Subcutaneous abdominal adipose tissue (tissue), 5 donors: Measurements from ENCODE around the gene AEN.

Source experiments
- H3K27ac ChIP-seq: one replicate; pipeline ENCODE4 v1.7.0; 2013; ENCODE audit warnings: low read depth, mild to moderate bottlenecking, inconsistent platforms, low read length, moderate library complexity
- H3K27me3 ChIP-seq, 5 donors: one replicate each; pipeline ENCODE4 v1.7.0; 2013; ENCODE audit warnings: low read length in 5 of 5, inconsistent platforms in 1 of 5; ENCODE audit not compliant: control insufficient read depth in 5 of 5, insufficient read depth in 4 of 5
- H3K36me3 ChIP-seq, 5 donors: one replicate each; pipeline ENCODE4 v1.7.0; 2013; ENCODE audit warnings: low read length in 5 of 5; ENCODE audit not compliant: control insufficient read depth in 5 of 5, insufficient read depth in 5 of 5
- H3K4me1 ChIP-seq, 5 donors: one replicate each; pipeline ENCODE4 v1.7.0; 2013; ENCODE audit warnings: low read length in 5 of 5, mild to moderate bottlenecking in 3 of 5, moderate library complexity in 1 of 5; ENCODE audit not compliant: control insufficient read depth in 5 of 5, insufficient read depth in 5 of 5
- H3K4me3 ChIP-seq, 5 donors: one replicate each; pipeline ENCODE4 v1.7.0; 2013; ENCODE audit warnings: low read length in 5 of 5, low read depth in 1 of 5
- H3K9ac ChIP-seq, 5 donors: one replicate each; pipeline ENCODE4 v1.7.0; 2013; ENCODE audit warnings: low read length in 5 of 5, mild to moderate bottlenecking in 4 of 5, moderate library complexity in 3 of 5
- H3K9me3 ChIP-seq, 5 donors: one replicate each; pipeline ENCODE4 v1.7.0; 2013; ENCODE audit warnings: low read length in 5 of 5; ENCODE audit not compliant: control insufficient read depth in 5 of 5
- donor health status: healthy.
- donor health status: healthy.
- donor health status: healthy.
- donor health status: healthy.
- donor health status: healthy.

AEN gene, protein sequence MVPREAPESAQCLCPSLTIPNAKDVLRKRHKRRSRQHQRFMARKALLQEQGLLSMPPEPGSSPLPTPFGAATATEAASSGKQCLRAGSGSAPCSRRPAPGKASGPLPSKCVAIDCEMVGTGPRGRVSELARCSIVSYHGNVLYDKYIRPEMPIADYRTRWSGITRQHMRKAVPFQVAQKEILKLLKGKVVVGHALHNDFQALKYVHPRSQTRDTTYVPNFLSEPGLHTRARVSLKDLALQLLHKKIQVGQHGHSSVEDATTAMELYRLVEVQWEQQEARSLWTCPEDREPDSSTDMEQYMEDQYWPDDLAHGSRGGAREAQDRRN

DNA sequence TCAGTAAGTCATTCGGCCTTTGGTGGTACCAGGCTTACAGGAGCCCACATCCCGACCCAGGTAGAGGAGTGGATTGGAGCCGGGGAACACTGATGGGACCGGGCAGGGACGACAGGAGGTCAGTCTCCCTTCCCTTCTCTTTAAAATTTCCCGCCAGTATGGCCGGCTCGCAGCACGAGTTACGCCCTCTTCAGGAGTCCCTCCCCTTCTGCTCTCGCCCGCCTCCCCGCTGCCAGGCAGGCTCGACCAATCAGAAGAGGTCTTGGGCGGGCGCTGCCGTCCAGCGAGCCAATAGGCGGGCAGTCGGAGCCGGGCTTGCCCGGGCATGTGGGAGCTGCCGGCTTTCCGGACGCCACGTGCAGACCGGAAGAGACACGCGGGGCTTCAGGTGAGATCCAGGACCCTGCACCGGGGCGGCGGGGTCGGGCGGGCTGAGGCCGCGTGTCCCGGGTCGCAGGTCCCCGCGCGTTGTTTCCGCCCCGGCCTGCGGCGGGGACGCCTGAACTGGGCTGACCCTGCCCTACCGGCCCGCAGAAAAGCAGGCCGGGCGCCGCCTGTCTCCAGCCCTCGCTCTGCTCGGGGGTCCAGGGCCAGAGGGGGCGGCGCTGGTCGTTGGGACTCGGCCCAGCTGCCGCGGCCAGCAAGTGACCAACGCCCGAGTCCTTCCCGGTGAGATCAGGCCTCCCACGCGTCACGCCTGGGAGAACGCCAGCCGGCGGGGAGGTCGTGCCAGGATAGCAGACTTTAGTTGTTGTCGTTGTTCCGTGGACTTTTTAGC lies at the start of gene AEN:
Gene AEN, plus strand, starts transcription at position 346 of the 778 bp plus-strand sequence. CDS start 4,870 bp downstream, outside the sequence.
- Histone ChIP-seq H3K9ac (peak within 1 kb of the TSS; percentile 68 to 90 (median 77)), H3K27ac (peak within 1 kb of the TSS; percentile 85), H3K9me3 (no peaks in the 10 kb centered on the region), H3K36me3 (peaks cover 0 to 5% (median 2%) of the 10 kb centered on the region in 5 donors), H3K4me3 (peak within 1 kb of the TSS; percentile 71 to 77 (median 73)), H3K4me1 (peaks cover 7 to 38% (median 30%) of the 10 kb centered on the region in 5 donors), H3K27me3 (no peaks in the 10 kb centered on the region)

- no peak overlapping the region for H3K9ac ChIP-seq
- H3K27me3 ChIP-seq: peaks cover 0 to 11% (median 2%) of the 10 kb centered on the region in 5 donors
- peaks cover 0 to 16% (median 10%) of the 10 kb centered on the region in 5 donors for H3K4me1 ChIP-seq
- no peaks in the 10 kb centered on the region for H3K36me3 ChIP-seq
- H3K4me3 ChIP-seq: no peak overlapping the region
- H3K9me3 ChIP-seq: no peaks in the 10 kb centered on the region
- H3K27ac ChIP-seq: no peak overlapping the region
Observed at GRCh38 chr15:88571852-88572259, 49.3 kb upstream of the AEN start.

DNA sequence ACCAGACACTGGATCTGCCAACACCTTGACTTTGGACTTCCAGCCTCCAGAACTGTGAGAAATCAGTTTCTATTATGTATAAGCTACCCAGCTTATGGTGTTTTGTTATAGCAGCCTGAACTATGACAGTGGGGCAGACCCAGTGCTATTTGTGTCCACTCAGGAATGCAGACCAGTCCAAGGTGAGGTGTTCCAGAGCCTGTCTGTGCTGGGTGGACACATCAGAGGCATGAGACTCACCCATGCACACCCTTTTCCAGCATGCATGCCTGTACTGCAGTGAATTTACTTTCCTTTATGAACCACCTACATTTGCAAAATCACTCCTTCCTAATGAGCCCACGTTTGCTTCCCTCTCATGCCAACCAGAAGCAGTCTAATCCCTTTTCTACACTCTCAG lies 47.1 kb upstream of the AEN start:
- Histone ChIP-seq H3K27me3 (peaks cover 0 to 11% (median 2%) of the 10 kb centered on the region in 5 donors), H3K4me3 (no peak overlapping the region), H3K9ac (no peak overlapping the region), H3K9me3 (no peaks in the 10 kb centered on the region), H3K36me3 (no peaks in the 10 kb centered on the region), H3K27ac (no peak overlapping the region), H3K4me1 (peaks cover 0 to 6% (median 3%) of the 10 kb centered on the region in 5 donors)

DNA sequence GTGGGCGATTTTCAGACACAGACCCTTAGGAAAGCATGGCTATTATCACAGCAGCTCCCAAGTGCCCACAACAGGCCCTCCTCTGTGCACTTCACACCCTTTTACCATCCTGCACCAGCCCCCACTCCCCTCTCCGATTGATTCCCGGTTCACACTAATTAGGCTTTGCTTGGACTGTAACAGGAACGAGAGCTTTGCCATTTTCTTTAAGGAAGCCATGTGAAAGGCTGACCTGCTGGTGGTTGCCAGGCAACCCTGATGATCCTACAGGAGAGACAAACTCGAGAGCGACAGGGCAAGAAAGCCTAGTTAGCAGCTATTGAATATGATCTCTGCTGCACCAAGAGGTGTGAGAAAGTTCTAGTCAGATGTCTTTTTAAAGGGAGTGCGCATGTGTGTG lies 46.5 kb upstream of the AEN start:
- H3K36me3 ChIP-seq: no peaks in the 10 kb centered on the region
- H3K4me3 ChIP-seq: no peak overlapping the region
- no peak overlapping the region for H3K9ac ChIP-seq
- no peaks in the 10 kb centered on the region for H3K9me3 ChIP-seq
- H3K27me3 ChIP-seq: peaks cover 0 to 11% (median 2%) of the 10 kb centered on the region in 5 donors
- H3K4me1 ChIP-seq: peaks cover 0 to under 1% (median 0%) of the 10 kb centered on the region in 5 donors
- H3K27ac ChIP-seq: no peak overlapping the region

DNA sequence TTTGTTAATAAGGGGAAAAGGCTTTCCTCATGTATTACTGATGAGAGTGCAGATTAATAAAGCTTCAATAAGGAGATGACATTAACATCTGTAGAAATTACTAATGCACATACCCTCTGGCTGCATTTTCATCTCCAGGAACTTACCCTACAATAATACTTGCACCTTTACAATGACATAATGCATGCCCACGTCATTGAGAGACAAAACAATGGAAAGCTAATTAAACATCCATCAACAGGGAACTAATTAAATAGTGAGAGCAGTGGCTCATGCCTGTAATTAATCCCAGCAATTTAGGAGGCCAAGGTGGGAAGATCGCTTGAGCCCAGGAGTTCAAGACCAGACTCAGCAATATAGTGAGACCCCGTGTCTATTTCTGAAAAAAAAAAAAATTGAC lies 41.8 kb upstream of the AEN start:
- Histone ChIP-seq H3K9ac (no peak overlapping the region), H3K27ac (no peak overlapping the region), H3K4me3 (no peak overlapping the region), H3K27me3 (peaks cover 0 to 1% (median 0%) of the 10 kb centered on the region in 5 donors), H3K4me1 (peaks cover 0 to 8% (median 2%) of the 10 kb centered on the region in 5 donors), H3K9me3 (no peaks in the 10 kb centered on the region), H3K36me3 (no peaks in the 10 kb centered on the region)

DNA sequence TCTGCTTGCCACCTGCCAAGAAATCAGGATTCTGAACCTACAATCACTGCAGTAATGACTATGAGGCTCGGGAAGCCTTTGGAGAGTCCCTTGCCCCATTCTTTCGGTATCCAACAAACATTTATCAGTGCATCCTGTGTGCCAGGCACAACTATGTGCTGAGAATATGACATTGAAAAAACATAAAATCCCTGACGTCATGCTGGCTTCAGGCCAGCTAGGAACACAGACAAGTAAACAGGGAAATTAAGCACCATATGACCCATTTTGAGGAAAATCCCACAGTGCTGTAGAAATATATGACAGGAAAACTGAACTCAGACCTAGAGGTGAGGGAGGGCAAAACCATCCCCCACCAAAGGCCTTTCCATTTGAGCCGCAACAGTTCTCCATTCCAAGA lies 40.6 kb upstream of the AEN start:
- H3K27ac ChIP-seq: no peak overlapping the region
- peaks cover 0 to 8% (median 2%) of the 10 kb centered on the region in 5 donors for H3K4me1 ChIP-seq
- no peak overlapping the region for H3K9ac ChIP-seq
- no peaks in the 10 kb centered on the region for H3K36me3 ChIP-seq
- no peaks in the 10 kb centered on the region for H3K9me3 ChIP-seq
- no peaks in the 10 kb centered on the region for H3K27me3 ChIP-seq
- no peak overlapping the region for H3K4me3 ChIP-seq

GRCh38 chr15:88586401-88587162 lies 34.6 kb upstream of the AEN start:
- Histone ChIP-seq H3K27me3 (no peaks in the 10 kb centered on the region), H3K4me1 (no peaks in the 10 kb centered on the region), H3K9me3 (no peaks in the 10 kb centered on the region), H3K9ac (no peak overlapping the region), H3K4me3 (no peak overlapping the region), H3K36me3 (no peaks in the 10 kb centered on the region), H3K27ac (no peak overlapping the region)

- no peaks in the 10 kb centered on the region for H3K36me3 ChIP-seq
Observed at GRCh38 chr15:88590759-88591158, 30.4 kb upstream of the AEN start.

DNA sequence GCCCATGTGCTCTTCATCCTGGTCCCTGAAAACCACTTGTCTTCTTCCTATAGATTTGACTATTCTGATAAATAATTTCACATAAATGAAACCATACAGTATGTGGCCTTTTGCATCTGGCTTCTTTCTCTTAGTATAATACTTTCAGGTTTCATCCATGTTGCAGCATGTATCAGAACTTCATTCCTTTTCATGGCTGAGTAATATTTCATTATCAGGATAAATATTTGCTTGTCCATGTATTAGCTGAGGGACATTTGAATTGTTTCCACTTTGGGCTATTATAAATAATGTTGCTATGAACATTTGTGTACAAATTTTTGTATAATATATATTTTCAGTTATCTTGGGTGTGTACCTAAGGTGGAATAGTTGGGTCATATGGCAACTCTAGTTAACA lies 29.8 kb upstream of the AEN start:
- no peaks in the 10 kb centered on the region for H3K4me1 ChIP-seq
- H3K27ac ChIP-seq: no peak overlapping the region
- H3K27me3 ChIP-seq: no peaks in the 10 kb centered on the region
- no peak overlapping the region for H3K4me3 ChIP-seq
- no peaks in the 10 kb centered on the region for H3K9me3 ChIP-seq
- no peak overlapping the region for H3K9ac ChIP-seq
- H3K36me3 ChIP-seq: no peaks in the 10 kb centered on the region

More at GRCh38 chr15:88590759-88591158, 30.4 kb upstream of the AEN start:
- Histone ChIP-seq H3K27me3 (no peaks in the 10 kb centered on the region), H3K27ac (no peak overlapping the region), H3K4me3 (no peak overlapping the region), H3K9ac (no peak overlapping the region), H3K9me3 (no peaks in the 10 kb centered on the region), H3K4me1 (no peaks in the 10 kb centered on the region)
